Fibroblast of mammary gland (primary cell): ENCODE measurements around the gene HMGXB3.
A peak's percentile ranks its signal among the peaks of the same experiment; 100 is the strongest.
"Not testable (repeated sequence)": the region's sequence is repeated elsewhere in the genome, so short reads cannot be mapped to it uniquely, and the experiment has no call there.

ENCODE experiments used
- DNase-seq: peaks from one replicate; pipeline ENCODE4 v3.0.0-alpha.2; 2010; ENCODE audit warnings: low read depth
- H3K4me3 ChIP-seq: 2 replicates; pipeline ENCODE4 v1.5.1; 2011; ENCODE audit warnings: low read depth, mild to moderate bottlenecking, low read length, moderate library complexity; ENCODE audit not compliant: control insufficient read depth
- TF ChIP-seq, protein P1 (sequence below): conservative IDR thresholded peaks from 2 replicates; pipeline ENCODE4 v1.5.1; 2011; ENCODE audit warnings: low read depth, low read length, inconsistent platforms; ENCODE audit not compliant: control insufficient read depth, insufficient read depth

Gene HMGXB3

DNA sequence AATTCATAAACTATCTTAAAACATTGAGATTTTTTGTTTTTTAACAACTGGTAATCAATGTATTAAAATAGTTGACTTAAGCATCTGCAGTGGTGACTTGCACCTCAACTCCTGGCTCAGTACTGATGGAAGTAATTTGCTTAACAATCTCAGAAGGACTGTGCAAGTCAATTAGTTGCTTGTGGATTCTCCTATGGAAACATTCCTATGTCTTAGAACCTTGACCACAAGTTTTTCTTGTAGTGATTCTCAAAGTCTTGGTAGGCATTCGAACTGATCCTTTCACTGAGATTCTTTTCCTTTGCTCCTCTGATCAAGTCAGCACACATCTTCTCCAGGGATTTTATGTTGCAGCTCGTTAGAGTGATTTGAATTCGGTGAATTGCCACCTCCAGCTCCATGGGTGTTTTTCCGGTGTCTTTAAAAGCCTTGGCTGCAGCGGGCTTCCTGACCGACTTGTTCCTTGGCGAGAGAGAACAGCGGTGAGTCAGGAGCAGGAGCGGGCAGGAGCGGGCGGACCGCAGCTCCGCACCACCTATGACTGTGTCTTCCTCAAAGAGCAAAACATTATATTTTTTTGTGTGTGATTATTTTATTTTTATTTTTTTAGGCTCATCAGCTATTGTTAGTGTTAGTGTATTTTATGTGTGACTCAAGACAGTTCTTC is 21.1 kb downstream of the HMGXB3 start:
- peak; percentile 82 for DNase-seq
- no peak overlapping the region for H3K4me3 ChIP-seq
- TF ChIP-seq, protein P1, sequence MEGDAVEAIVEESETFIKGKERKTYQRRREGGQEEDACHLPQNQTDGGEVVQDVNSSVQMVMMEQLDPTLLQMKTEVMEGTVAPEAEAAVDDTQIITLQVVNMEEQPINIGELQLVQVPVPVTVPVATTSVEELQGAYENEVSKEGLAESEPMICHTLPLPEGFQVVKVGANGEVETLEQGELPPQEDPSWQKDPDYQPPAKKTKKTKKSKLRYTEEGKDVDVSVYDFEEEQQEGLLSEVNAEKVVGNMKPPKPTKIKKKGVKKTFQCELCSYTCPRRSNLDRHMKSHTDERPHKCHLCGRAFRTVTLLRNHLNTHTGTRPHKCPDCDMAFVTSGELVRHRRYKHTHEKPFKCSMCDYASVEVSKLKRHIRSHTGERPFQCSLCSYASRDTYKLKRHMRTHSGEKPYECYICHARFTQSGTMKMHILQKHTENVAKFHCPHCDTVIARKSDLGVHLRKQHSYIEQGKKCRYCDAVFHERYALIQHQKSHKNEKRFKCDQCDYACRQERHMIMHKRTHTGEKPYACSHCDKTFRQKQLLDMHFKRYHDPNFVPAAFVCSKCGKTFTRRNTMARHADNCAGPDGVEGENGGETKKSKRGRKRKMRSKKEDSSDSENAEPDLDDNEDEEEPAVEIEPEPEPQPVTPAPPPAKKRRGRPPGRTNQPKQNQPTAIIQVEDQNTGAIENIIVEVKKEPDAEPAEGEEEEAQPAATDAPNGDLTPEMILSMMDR = no peak

DNA sequence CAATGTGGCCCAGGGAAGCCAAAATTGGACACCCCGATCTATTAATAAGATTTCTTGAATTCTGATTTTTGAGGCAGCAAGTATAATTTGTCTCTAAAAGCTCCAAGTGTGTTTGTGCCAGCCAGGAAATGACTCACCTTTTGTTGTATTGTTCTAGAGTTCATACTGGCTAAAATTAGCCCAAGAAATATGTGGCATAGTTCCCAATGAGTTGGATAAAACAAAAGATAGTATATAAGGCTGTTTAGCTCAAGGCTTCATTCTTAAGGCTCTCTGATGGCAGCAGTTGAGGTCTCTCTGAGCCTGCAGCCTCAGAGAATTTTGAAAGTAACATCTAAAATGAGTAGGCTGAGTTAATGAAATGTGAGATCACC is 21.6 kb downstream of the HMGXB3 start:
- H3K4me3 ChIP-seq = no peak overlapping the region
- TF ChIP-seq, protein P1 = no peak
- peak; percentile 89 for DNase-seq

DNA sequence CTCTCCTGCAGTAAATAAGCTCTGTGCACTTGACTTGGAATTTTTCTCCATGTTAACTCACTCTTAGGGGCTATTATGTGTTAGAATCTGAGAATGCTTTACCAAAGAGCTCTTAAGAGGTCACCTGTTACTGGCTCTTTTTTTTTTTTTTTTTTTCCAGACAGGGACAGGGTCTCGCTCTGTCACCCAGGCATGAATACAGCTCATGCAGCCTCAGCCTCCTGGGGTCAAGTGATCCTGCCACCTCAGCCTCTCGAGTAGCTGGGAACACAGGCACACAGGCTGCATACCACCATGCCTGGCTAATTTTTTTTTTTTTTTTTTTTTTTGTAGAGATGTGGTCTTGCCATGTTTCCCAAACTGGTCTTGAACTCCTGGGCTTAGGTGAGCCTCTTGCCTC is 22.1 kb downstream of the HMGXB3 start:
- TF ChIP-seq, protein P1 = no peak
- DNase-seq = no peak
- H3K4me3 ChIP-seq = no peak overlapping the region

DNA sequence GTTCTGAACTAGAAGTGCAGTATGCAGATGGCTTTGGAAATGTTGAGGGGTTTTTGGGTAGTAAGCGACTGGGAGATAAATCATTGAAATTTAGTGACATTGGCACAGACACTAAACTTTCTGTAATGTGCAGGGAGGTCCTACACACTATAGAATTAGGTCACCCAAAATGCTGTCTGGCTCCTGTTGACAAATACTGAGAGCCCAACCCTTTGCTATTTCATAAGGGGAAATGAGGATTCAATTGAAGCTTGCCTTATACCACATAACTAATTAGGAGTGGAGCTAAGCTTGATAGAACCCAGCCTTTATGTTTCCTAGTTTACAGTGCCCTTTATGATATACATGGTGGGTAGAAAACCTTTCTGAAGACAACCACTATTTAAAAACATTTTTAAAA is 22.6 kb downstream of the HMGXB3 start:
- TF ChIP-seq, protein P1 = no peak
- DNase-seq = no peak
- H3K4me3 ChIP-seq = no peak overlapping the region

DNA sequence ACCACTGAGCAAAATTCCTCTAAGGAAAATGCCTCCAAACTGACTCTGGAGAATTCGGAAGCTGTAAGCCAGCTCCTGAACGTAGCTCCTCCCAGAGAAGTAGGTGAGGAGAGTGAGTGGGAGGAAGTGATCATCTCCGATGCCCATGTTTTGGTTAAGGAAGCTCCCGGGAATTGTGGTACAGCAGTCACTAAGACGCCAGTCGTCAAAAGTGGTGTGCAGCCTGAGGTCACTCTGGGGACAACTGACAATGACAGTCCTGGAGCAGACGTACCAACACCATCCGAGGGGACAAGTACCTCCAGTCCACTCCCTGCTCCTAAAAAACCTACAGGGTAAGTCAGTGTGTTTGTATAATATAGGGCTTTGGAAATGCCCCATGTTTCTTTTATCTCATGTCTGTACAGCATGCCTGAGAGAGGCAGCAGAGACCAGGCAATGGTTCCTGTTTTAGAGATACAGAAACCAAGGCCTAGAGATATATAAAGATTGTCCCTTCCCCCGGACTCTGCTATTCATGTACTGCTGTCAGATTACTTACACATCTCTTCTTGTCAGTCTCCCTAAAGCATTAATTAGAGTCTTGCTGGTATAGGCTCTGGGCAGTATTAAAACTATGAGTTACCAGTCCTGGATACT is 23.9 kb downstream of the HMGXB3 start:
- TF ChIP-seq, protein P1 = no peak
- DNase-seq = no peak
- no peak overlapping the region for H3K4me3 ChIP-seq

DNA sequence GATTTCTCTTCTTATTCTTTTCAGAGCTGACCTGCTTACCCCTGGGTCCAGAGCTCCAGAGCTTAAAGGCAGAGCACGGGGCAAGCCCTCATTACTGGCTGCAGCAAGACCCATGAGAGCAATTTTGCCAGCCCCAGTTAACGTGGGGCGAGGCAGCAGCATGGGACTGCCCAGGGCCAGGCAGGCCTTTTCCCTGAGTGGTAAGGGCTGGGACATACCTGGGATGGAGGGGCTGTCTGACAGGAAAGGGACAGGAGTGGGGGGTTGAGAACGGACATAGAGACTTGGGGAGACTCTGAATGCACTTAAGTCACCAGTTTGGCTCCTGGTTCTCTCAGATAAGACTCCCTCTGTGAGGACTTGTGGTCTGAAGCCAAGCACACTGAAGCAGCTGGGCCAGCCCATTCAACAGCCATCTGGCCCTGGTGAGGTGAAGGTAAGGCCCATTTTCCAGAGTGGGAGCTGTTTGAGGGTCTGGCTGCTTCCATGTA is 26.2 kb downstream of the HMGXB3 start:
- TF ChIP-seq, protein P1 = no peak
- H3K4me3 ChIP-seq = no peak overlapping the region
- DNase-seq = no peak

DNA sequence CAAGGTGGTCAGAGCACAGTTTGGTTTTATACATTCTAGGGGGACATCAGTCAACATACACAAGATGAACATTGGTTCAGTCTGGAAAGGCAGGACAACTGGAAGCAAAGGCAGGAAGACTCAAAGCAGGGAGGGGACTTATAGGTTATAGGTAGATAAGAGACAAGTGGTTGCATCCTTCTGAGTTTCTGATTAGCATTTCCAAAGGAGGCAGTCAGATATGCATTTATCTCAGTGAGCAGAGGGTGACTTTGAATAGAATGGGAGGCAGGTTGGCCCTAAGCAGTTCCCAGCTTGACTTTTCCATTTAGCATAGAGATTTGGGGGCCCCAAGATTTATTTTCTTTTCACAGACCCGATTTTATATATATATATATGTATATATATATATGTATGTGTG is 27.5 kb downstream of the HMGXB3 start:
- H3K4me3 ChIP-seq, DNase-seq: not testable (repeated sequence)
